Measurements from ENCODE around the gene MATN1. TPM values are rescaled to one million over a fixed set of nuclear protein-coding genes. Genes with fewer than 3 reads are reported as not detected.

The MATN1 gene
- total and polyA plus RNA-seq, 4 donors = 0.19 TPM; not detected in 3

- H3K27ac ChIP-seq (ENCODE audit: low read depth in 1 of 2, low read length in 2 of 2) = no peak overlapping the region
Observed at GRCh38 chr1:30765556-30766434, 42.4 kb upstream of the MATN1 start.

GRCh38 chr1:30764939-30765555, 41.7 kb upstream of the MATN1 start:
- 95% methylated on average over 18 of the region's 18 CpGs for WGBS
- no peak for DNase-seq (ENCODE audit: low spot score)
- no peaks in the 10 kb centered on the region for H3K27me3 ChIP-seq (ENCODE audit: control insufficient read depth in 4 of 4, insufficient read depth in 4 of 4, low read length in 3 of 4)
- H3K4me1 ChIP-seq (ENCODE audit: control insufficient read depth in 4 of 4, insufficient read depth in 4 of 4, low read length in 3 of 4) = no peaks in the 10 kb centered on the region
- no peaks in the 10 kb centered on the region for H3K9me3 ChIP-seq (ENCODE audit: control insufficient read depth in 4 of 4, low read length in 3 of 4)
- TF ChIP-seq FOXA1 (IDR thresholded peaks at IDR 0.05) = no peak
- no peak for TF ChIP-seq MAX (IDR thresholded peaks at IDR 0.05)
- TF ChIP-seq RAD21 (IDR thresholded peaks at IDR 0.05) = no peak
- TF ChIP-seq TAF1 (conservative IDR thresholded peaks at IDR 0.05) = no peak
- no peak for TF ChIP-seq GABPA (IDR thresholded peaks at IDR 0.05 in 1 of 2, conservative IDR thresholded peaks at IDR 0.05 in 1 of 2)
- no peak for TF ChIP-seq HNF4G (IDR thresholded peaks at IDR 0.05)
- no peak for TF ChIP-seq NR2F2 (IDR thresholded peaks at IDR 0.05)
- no peak for TF ChIP-seq ATF3 (IDR thresholded peaks at IDR 0.05)
- TF ChIP-seq YY1 (IDR thresholded peaks at IDR 0.05) = no peak
- TF ChIP-seq ZBTB33 (IDR thresholded peaks at IDR 0.05) = no peak
- TF ChIP-seq REST (IDR thresholded peaks at IDR 0.05) = no peak
- TF ChIP-seq EGR1 (IDR thresholded peaks at IDR 0.05; ENCODE audit: low read depth in 2 of 2) = no peak
- peak overlapping the region in 1 of 2 donors; percentile 6 for H3K9ac ChIP-seq (ENCODE audit: low read depth in 1 of 2, low read length in 2 of 2)
- H3K4me3 ChIP-seq (ENCODE audit: low read depth in 1 of 3, low read length in 3 of 3) = no peak overlapping the region
- H3K36me3 ChIP-seq (ENCODE audit: control insufficient read depth in 4 of 4, insufficient read depth in 3 of 4, low read depth in 1 of 4, low read length in 3 of 4) = no peaks in the 10 kb centered on the region
- H3K27ac ChIP-seq (ENCODE audit: low read depth in 1 of 2, low read length in 2 of 2) = no peak overlapping the region

More at GRCh38 chr1:30765556-30766434, 42.4 kb upstream of the MATN1 start:
- TF ChIP-seq REST (IDR thresholded peaks at IDR 0.05) (no peak), JUND (IDR thresholded peaks at IDR 0.05) (no peak), TAF1 (conservative IDR thresholded peaks at IDR 0.05) (no peak), GABPA (IDR thresholded peaks at IDR 0.05 in 1 of 2, conservative IDR thresholded peaks at IDR 0.05 in 1 of 2) (no peak), HNF4A (conservative IDR thresholded peaks at IDR 0.05) (no peak), HNF4G (IDR thresholded peaks at IDR 0.05) (no peak), SP1 (IDR thresholded peaks at IDR 0.05) (no peak), ATF3 (IDR thresholded peaks at IDR 0.05) (no peak), NR2F2 (IDR thresholded peaks at IDR 0.05) (no peak)
- Histone ChIP-seq H3K27me3 (ENCODE audit: control insufficient read depth in 4 of 4, insufficient read depth in 4 of 4, low read length in 3 of 4) (no peaks in the 10 kb centered on the region), H3K4me3 (ENCODE audit: low read depth in 1 of 3, low read length in 3 of 3) (no peak overlapping the region), H3K9me3 (ENCODE audit: control insufficient read depth in 4 of 4, low read length in 3 of 4) (no peaks in the 10 kb centered on the region), H3K36me3 (ENCODE audit: control insufficient read depth in 4 of 4, insufficient read depth in 3 of 4, low read depth in 1 of 4, low read length in 3 of 4) (no peaks in the 10 kb centered on the region), H3K4me1 (ENCODE audit: control insufficient read depth in 4 of 4, insufficient read depth in 4 of 4, low read length in 3 of 4) (no peaks in the 10 kb centered on the region), H3K9ac (ENCODE audit: low read depth in 1 of 2, low read length in 2 of 2) (no peak overlapping the region)
- 90% methylated on average over 15 of the region's 15 CpGs for WGBS
- DNase-seq (ENCODE audit: low spot score) = no peak
